PC-9 (cell line): ENCODE measurements around the gene TBX21. TPM values are rescaled to one million over a fixed set of nuclear protein-coding genes. Genes with fewer than 3 reads are reported as not detected.
A peak's percentile ranks its signal among the peaks of the same experiment; 100 is the strongest.

Experiments
- BruUV-seq: library from RNA; stranded (reverse); fragments of 400-500 nt; replicated peaks from 2 replicates; lab custom pipeline; 2021; lab: Mats Ljungman, UMichigan
- CTCF ChIA-PET: fragments of 300-600 bp; sonication (Branson Sonifier 250); formaldehyde crosslinking; loops from one replicate; lab custom pipeline; 2022; ENCODE audit warnings: antibody characterized with exemption; lab: Charles Lee
- POLR2A ChIA-PET: fragments of 300-600 bp; sonication (Branson Sonifier 250); formaldehyde crosslinking; loops from one replicate; lab custom pipeline; 2022; ENCODE audit warnings: antibody characterized with exemption; ENCODE audit not compliant: unreplicated experiment; lab: Charles Lee
- DNase-seq, 2 experiments: peaks; one replicate each; pipeline versions ENCODE4 v3.0.0 to v3.0.0-alpha.2; 2015 to 2022; ENCODE audit warnings: mixed read lengths in 1 of 2
- H2AFZ ChIP-seq: fragments of 200-600 bp; sonication (generic); 2 replicates; pipeline ENCODE4 v1.8.1; 2017; ENCODE audit warnings: antibody characterized with exemption
- H3F3A ChIP-seq: fragments of 200-600 bp; sonication (generic); 2 replicates; pipeline ENCODE4 v1.8.1; 2017; ENCODE audit warnings: antibody characterized with exemption, mild to moderate bottlenecking, low read depth; ENCODE audit not compliant: insufficient read depth
- H3K27ac ChIP-seq: fragments of 200-600 bp; sonication (generic); 2 replicates; pipeline ENCODE4 v1.6.1; 2016; ENCODE audit warnings: mixed run types
- H3K27me3 ChIP-seq: fragments of 200-600 bp; sonication (generic); 2 replicates; pipeline ENCODE4 v1.6.1; 2016; ENCODE audit warnings: low read depth, mixed run types; ENCODE audit not compliant: insufficient read depth
- H3K36me3 ChIP-seq: fragments of 200-600 bp; sonication (generic); 2 replicates; pipeline ENCODE4 v1.6.1; 2016; ENCODE audit warnings: low read depth, mixed run types
- H3K4me1 ChIP-seq: fragments of 200-600 bp; sonication (generic); replicated peaks from 2 replicates; pipeline ENCODE4 v1.6.1; 2016; ENCODE audit warnings: mixed run types; ENCODE audit not compliant: insufficient read depth
- H3K4me2 ChIP-seq: fragments of 200-600 bp; sonication (generic); 2 replicates; pipeline ENCODE4 v1.6.1; 2017; ENCODE audit warnings: mixed run types
- H3K4me3 ChIP-seq: fragments of 200-600 bp; sonication (generic); 2 replicates; pipeline ENCODE4 v1.6.1; 2016; ENCODE audit warnings: mixed run types
- H3K79me2 ChIP-seq: fragments of 200-600 bp; sonication (generic); 2 replicates; pipeline ENCODE4 v1.6.1; 2017; ENCODE audit warnings: low read depth, mixed run types
- H3K9me2 ChIP-seq: fragments of 200-600 bp; sonication (generic); 2 replicates; pipeline ENCODE4 v1.8.1; 2017; ENCODE audit warnings: mild to moderate bottlenecking; ENCODE audit not compliant: insufficient read depth
- H3K9me3 ChIP-seq: fragments of 200-600 bp; sonication (generic); 2 replicates; pipeline ENCODE4 v1.8.1; 2016; ENCODE audit warnings: low read depth; ENCODE audit not compliant: insufficient read depth
- H4K20me1 ChIP-seq: fragments of 200-600 bp; sonication (generic); 2 replicates; pipeline ENCODE4 v1.8.1; 2017; ENCODE audit not compliant: insufficient read depth
- CTCF ChIP-seq: fragments of 200-600 bp; sonication (generic); conservative IDR thresholded peaks from 2 replicates; pipeline ENCODE4 v1.6.1; 2017; ENCODE audit warnings: mixed run types, antibody characterized with exemption, mild to moderate bottlenecking, moderate library complexity
- EZH2 ChIP-seq: fragments of 200-600 bp; sonication (generic); IDR thresholded peaks from 2 replicates; pipeline ENCODE4 v1.8.0; 2017; ENCODE audit warnings: antibody characterized with exemption, low read depth
- intact Hi-C: fragments of 100-400 bp; cut with micrococcal nuclease; formaldehyde crosslinking; loops from one replicate; pipeline ENCODE4 v1.10.0; 2022; ENCODE audit not compliant: unreplicated experiment
- total RNA-seq: library from RNA; stranded (reverse); gene quantifications from 2 replicates; pipeline ENCODE4 v1.2.3, GENCODE V29; 2021

Gene TBX21
- total RNA-seq, 1 experiment from 2014 or later: not detected

- CTCF ChIA-PET: interaction anchor here (0.6 kb wide), 1 partner anchor 68 kb away, joined by 3 read pairs; no protein-coding TSS in a partner anchor
- no peaks in the 10 kb centered on the region for H3K9me2 ChIP-seq
- no peaks in the 10 kb centered on the region for H3K79me2 ChIP-seq
- intact Hi-C loops: no loop called here
- no peaks in the 10 kb centered on the region for H3K27me3 ChIP-seq
- POLR2A ChIA-PET: interaction anchor here (0.6 kb wide), 2 partner anchors 31 to 32 kb away, joined by 4 to 6 read pairs; no protein-coding TSS in a partner anchor
- TF ChIP-seq CTCF (no peak), EZH2 (no peak)
- peaks cover 16% of the 10 kb centered on the region for H3K36me3 ChIP-seq
- no peak overlapping the region for H2AFZ ChIP-seq
- H3K27ac ChIP-seq: peak overlapping the region; percentile 63
- H3K9me3 ChIP-seq: no peaks in the 10 kb centered on the region
- no peak overlapping the region for H3K4me2 ChIP-seq
- H3K4me1 ChIP-seq: no peaks in the 10 kb centered on the region
- no peak overlapping the region for H3K4me3 ChIP-seq
- peaks cover 13% of the 10 kb centered on the region; the same call in 1 of the 2 replicates for H4K20me1 ChIP-seq
- DNase-seq: no peak
- no TSS peak for BruUV-seq
- peaks cover 67% of the 10 kb centered on the region for H3F3A ChIP-seq
Observed at GRCh38 chr17:47686664-47687327, 46.2 kb upstream of the TBX21 start.

- H3K27me3 ChIP-seq: no peaks in the 10 kb centered on the region
- H3K9me3 ChIP-seq: no peaks in the 10 kb centered on the region
- H2AFZ ChIP-seq: no peak overlapping the region
- no peak overlapping the region for H3K4me3 ChIP-seq
- no peaks in the 10 kb centered on the region for H3K79me2 ChIP-seq
- H3K9me2 ChIP-seq: no peaks in the 10 kb centered on the region
- H3K36me3 ChIP-seq: peaks cover 11% of the 10 kb centered on the region
- H3K4me1 ChIP-seq: peaks cover 3% of the 10 kb centered on the region; the same call in 1 of the 2 replicates
- intact Hi-C loops: no loop called here
- CTCF ChIA-PET: interaction anchor here (0.6 kb wide), 1 partner anchor 68 kb away, joined by 3 read pairs; no protein-coding TSS in a partner anchor
- POLR2A ChIA-PET: interaction anchor here (0.6 kb wide), 2 partner anchors 31 to 33 kb away, joined by 4 to 6 read pairs; no protein-coding TSS in a partner anchor
- BruUV-seq: no TSS peak
- peak overlapping the region; percentile 63; the same call in 1 of the 2 replicates for H3K27ac ChIP-seq
- no peak for DNase-seq
- peaks cover 13% of the 10 kb centered on the region; the same call in 1 of the 2 replicates for H4K20me1 ChIP-seq
- TF ChIP-seq EZH2: no peak
- TF ChIP-seq CTCF: no peak
- no peak overlapping the region for H3K4me2 ChIP-seq
- peaks cover 63% of the 10 kb centered on the region for H3F3A ChIP-seq
Observed at GRCh38 chr17:47687328-47687690, 45.7 kb upstream of the TBX21 start.

GRCh38 chr17:47687748-47688147 lies 45.3 kb upstream of the TBX21 start:
- no peaks in the 10 kb centered on the region for H3K27me3 ChIP-seq
- no peak overlapping the region for H2AFZ ChIP-seq
- H3K79me2 ChIP-seq: no peaks in the 10 kb centered on the region
- peaks cover 63% of the 10 kb centered on the region for H3F3A ChIP-seq
- POLR2A ChIA-PET: interaction anchor here (0.5 to 0.6 kb wide), 2 partner anchors 33 to 62 kb away, joined by 4 to 6 read pairs; no protein-coding TSS in a partner anchor
- no peak overlapping the region for H3K27ac ChIP-seq
- H3K4me1 ChIP-seq: peaks cover 7% of the 10 kb centered on the region
- DNase-seq: no peak
- H3K4me3 ChIP-seq: no peak overlapping the region
- no peaks in the 10 kb centered on the region for H3K9me2 ChIP-seq
- intact Hi-C loops: no loop called here
- peaks cover 6% of the 10 kb centered on the region for H3K36me3 ChIP-seq
- no TSS peak for BruUV-seq
- TF ChIP-seq CTCF (no peak), EZH2 (no peak)
- no peak overlapping the region for H3K4me2 ChIP-seq
- no peaks in the 10 kb centered on the region for H3K9me3 ChIP-seq
- CTCF ChIA-PET: no interaction called here
- peaks cover 13% of the 10 kb centered on the region; the same call in 1 of the 2 replicates for H4K20me1 ChIP-seq
